Endometrial microvascular endothelial cells (primary cell): ENCODE data around the gene UNC93A. TPM values are rescaled to one million over a fixed set of nuclear protein-coding genes. Genes with fewer than 3 reads are reported as not detected.

ENCODE experiments used
- in situ Hi-C: cut with HindIII; loops from 2 replicates; pipeline ENCODE4 v1.10.0; 2017; ENCODE audit warnings: low sequenced_read_pairs, low pct_unique_long_range_greater_than_20kb; ENCODE audit errors: inconsistent ontology term
- total RNA-seq: library from RNA; depleted of rRNA; stranded (reverse); fragments of >200 nt; gene quantifications from one replicate; pipeline ENCODE4 v1.2.3, GENCODE V29; 2015; ENCODE audit errors: inconsistent ontology term

The UNC93A gene
- total RNA-seq, 1 donor from 2014 or later, result not detected

DNA sequence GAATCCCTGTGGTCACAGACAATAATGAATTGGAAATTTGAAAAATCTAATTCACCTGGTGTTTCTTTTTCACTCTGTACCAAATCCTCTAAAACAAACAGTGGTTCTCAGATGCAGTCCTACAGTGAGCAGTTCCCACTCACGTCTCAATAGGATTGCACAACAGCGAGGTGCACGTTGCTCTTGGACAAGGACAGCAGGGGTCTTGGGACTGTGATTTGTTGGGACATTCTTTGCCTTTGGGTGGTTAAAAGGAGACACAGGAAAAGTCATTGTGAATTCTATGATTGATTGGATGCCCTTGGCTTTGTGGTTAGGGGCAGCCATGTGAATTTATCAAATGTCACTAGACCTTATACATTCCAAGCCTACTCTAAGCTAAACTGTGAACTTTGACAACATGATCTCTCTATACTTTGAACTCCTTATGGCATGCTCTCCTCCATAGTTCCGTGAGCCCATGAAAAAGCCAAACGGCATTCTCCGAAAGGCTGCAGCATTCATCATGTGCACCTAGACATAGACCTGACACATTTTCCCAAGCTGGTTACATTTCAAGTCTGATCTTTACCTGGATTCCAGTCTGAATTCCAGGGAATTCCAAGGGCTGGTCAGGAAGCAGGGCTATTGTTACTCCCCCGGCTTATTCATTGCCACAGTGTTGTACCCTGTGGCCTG is 647 bp downstream of the UNC93A start:
- in situ Hi-C loops, result no loop called here

DNA sequence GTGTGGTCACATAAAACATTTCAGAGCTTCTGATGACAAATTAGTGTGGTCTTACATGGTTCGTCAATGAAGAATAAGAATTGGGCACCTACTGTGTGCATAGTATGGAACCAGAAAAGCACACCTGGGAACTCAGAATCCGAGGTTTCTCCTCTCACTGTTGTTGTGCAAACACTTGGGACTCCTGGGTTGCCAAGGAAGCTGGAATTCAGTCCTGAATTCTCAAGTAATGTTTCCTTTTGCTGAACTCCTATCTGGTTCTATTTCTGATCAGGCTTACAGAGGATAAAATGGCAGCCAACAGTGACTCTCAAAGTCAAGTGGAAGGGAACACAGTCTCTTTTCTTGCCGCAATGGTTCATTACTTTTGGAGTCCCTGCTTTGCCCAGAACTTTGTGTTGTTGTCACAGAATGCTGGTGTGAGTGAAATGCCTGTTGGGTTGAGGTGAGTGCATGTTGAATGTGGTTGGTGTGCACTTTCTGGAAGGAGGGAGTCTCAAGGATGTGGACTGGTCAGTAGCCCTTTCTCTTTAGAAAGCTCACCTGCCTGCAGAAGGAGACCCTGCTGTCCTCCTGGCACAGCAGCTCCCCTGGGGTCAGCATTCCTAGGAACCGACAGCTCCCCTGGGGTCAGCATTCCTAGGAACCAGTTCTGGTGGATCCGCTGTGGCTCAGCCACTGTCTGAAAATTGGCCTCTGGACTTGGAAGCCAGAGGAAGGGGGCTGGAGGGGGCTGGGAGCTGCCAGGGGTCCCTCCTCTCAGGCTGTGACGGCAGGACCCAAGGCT is 1.4 kb downstream of the UNC93A start:
- in situ Hi-C loops, result no loop called here

DNA sequence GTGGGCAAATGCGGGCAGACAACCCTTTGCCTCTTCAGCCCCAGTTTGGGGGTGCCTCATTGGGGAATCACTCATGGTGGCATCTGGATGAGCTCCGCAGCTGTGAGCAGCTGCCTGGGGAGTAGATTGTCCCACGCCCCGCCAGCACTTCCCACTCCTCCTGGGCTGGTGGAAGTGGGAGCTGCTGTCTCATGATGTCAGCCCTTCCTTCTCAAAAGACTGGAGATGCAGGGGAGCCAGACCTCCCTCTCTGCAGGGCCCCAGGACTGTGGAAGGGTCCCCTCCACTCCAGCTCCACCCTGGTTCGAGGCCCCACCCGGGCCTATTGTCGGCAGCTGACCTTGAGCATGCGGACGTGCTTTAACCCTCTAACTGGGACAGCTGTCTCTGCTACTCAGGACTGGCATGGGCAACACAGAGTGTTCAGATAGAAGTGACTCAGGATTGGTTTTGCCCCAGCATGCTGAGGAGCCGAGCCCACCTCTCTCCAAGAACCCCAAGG is 2.0 kb downstream of the UNC93A start:
- in situ Hi-C loops, result no loop called here

DNA sequence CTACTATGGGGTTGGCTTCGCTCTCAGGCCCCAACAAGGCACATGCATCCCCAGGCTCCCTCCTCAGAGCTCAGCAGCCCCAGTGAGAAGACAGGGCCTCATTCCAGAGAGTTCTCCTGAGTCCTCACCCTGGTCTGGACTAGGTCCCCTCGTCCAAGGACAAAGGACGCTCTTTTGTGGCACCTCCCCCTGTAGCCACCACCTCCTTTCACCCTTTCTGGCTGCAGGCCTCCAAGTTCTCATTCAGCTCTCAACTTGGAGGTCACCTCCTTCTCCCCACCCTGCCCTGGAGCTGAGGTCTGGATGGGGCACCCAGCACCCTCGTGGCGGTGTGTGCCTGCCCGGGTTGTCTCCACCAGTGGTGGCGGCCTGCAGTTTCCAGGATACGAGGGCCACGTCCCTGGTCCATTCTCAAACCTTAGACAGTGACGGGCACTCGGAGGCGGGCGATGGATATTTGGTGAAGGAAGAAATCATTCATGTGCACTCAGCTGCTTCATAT is 2.5 kb downstream of the UNC93A start:
- in situ Hi-C loops, result no loop called here

DNA sequence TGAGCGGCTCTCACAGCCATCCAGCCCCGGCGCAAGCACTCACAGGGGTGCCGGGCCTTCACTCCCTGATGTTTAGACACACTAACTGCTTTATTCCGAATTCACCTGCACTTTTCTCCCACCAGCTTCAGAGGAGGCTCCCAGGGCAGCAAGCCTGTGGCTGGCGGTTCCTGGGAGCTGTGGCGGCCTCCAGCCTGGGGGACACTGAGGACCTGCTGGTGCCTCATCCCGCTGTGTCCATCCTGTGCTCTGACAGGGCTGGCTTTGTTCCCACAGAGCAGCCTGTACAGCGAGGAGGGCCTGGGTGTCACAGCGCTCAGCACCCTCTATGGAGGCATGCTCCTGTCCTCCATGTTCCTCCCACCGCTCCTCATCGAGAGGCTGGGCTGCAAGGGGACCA is 3.1 kb downstream of the UNC93A start:
- in situ Hi-C loops, result no loop called here

DNA sequence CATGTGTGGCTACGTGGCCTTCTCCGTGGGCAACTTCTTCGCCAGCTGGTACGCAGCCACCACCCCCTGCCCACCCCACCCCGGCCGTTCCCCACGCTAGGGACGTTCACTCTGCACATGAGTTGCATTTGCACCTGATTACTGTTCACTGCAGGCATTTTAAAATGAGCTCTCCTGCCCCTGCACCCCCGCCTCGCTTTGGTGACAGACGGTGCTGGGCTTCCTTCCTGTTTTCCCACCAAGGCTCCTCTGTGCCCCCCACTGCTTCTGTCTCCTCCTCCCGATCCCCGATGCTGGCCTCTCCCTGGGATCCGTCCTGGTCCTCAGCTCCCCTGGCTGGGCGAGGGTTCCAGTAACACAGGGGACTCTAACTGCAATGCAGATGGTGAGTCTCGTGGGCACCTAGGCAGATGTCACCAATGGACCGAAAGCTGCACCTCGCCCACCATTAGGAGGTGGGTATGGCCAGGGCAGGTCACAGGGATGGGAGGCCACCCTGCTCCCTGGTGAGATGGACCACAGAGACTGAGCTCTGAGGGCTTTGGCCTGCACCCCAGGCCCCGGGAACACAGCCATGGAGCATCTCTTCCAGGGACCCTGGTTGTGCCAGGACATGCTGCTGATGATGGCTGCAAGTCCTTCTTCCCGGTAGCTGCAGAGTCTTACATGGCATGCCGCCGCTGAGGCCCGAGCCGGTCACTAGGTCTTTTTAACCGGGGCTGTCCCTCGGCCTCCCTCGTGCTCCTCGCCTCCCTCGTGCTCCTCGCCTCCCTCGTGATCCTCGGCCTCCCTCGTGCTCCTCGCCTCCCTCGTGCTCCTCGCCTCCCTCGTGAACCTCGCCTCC is 3.8 kb downstream of the UNC93A start:
- in situ Hi-C loops, result no loop called here

DNA sequence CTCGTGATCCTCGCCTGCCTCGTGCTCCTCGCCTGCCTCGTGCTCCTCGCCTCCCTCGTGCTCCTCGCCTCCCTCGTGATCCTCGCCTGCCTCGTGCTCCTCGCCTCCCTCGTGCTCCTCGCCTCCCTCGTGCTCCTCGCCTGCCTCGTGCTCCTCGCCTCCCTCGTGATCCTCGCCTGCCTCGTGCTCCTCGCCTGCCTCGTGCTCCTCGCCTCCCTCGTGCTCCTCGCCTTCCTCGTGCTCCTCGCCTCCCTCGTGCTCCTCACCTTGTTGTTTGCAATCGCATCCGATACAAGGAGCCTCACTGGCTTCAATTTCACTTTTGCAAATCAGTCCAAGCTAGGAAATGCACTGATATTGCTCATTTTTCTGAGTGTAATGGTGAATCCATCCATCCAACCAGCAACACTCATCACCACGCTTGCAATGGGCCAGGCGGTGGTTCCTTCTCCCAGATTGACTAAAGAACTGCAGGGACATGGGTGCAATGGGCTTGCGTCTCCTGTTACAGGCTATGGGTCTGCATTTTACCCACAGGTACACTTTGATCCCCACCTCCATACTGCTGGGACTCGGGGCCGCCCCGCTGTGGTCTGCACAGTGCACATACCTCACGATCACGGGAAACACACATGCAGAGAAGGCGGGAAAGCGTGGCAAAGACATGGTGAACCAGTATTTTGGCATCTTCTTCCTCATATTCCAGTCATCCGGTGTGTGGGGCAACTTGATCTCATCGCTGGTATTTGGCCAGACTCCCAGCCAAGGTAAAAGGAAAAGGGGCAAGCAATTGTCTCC is 4.6 kb downstream of the UNC93A start:
- in situ Hi-C loops, result no loop called here

GRCh38 chr6:167296293-167296690 is 5.2 kb downstream of the UNC93A start:
- in situ Hi-C loops, result no loop called here

DNA sequence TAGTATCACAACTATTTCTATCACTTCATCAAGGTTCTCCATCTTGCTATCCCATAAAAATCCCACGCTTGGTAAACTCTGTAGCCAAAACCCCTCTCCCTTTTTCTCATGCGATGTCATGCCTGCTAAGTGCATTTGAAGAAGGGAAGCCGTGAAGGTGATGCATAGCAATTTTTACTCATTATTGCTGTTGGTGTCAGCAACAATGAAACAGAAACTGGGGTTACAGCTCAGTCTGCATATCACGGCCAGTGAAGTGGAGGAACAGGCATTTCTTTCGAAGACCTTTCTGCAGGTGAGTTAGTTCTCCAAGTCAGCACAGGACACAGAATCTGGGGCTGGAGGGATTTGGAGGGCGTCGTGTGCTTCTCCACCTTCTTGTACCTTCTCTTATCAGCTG is 5.8 kb downstream of the UNC93A start:
- in situ Hi-C loops, result no loop called here

DNA sequence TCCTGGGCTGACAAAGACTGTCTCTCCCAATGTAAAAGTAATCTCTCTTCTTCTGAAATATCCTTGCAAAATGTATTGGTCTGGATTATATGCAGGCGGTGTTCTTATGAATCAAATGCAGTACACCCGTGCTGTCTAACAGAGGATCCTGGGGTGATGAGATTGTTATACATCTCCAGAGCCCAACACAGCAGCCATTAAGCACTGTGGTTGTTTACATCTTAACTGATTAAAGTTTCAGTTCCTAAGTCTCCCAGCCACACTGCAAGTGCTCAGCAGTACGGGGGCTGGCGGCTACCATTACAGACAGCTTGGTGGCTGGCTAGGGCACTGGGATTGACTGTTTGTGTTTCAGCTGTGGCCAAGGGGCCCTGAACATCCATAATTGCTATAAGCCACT is 7.0 kb downstream of the UNC93A start:
- in situ Hi-C loops, result no loop called here

DNA sequence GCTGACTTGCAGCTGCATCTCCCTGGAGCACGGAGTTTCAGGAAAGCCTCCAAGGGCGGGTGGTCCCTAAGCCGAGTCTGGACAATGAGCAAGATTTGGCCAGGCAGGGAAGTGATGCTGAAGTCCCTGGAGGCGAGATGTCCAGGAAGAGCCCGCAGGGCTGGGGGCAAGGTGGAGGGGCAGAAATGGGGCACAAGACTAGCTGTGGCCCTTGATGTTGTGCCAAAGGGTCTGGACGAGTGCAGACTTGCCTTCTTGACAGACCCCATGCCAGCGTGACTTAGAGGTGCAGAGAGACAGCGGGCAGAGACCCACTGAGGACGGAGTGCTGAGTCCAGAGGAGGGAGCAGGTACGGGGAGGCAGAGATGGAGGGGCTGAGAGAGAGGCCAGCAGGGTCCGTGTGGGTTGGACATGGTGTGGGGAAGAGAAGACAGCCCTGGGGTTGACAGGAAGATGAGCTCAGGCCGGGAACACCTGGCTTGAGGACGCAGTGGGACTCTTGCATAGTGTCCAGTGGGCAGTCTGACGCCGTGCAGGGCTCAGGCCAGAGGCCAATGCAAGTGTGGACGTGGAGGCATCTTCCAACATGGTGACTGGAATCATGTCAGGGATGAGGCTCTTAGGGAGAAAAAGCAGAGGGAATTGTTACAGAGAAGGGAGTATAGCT is 8.7 kb downstream of the UNC93A start:
- in situ Hi-C loops, result no loop called here

- in situ Hi-C loops, result no loop called here
These were observed 10.0 kb downstream of the UNC93A start for GRCh38 chr6:167300902-167301777.

GRCh38 chr6:167302074-167302473 is 11.0 kb downstream of the UNC93A start:
- in situ Hi-C loops, result no loop called here

- in situ Hi-C loops, result no loop called here
These were observed 11.7 kb downstream of the UNC93A start for GRCh38 chr6:167302796-167303195.

- in situ Hi-C loops, result no loop called here
These were observed 12.8 kb downstream of the UNC93A start for GRCh38 chr6:167303675-167304625.

GRCh38 chr6:167304912-167305311 is 13.8 kb downstream of the UNC93A start:
- in situ Hi-C loops, result no loop called here
